Activated CD4-positive, alpha-beta T cell treated with anti-CD3 and anti-CD28 coated beads, Interleukin-2, amount 10 ng/mL, durations not matched to agents 7 days and 5 days (primary cell): ENCODE results near the gene SIGLEC9. TPM values are rescaled to one million over a fixed set of nuclear protein-coding genes. Genes with fewer than 3 reads are reported as not detected.

ENCODE experiments used
- CTCF ChIA-PET: fragments of 350-600 bp; sonication (Branson Sonifier 250); formaldehyde crosslinking; loops from one replicate; lab custom pipeline; 2021; ENCODE audit warnings: antibody characterized with exemption; lab: Charles Lee
- POLR2A ChIA-PET: fragments of 350-600 bp; sonication (Branson Sonifier 250); formaldehyde crosslinking; loops from one replicate; lab custom pipeline; 2021; ENCODE audit warnings: antibody characterized with exemption; lab: Charles Lee
- DNase-seq: peaks from one replicate; pipeline ENCODE4 v3.0.0-alpha.2; 2020
- H3K27ac Mint-ChIP-seq: one replicate; pipeline ENCODE4 v1.8.0; 2021; ENCODE audit warnings: mild to moderate bottlenecking, moderate library complexity, mixed read lengths
- H3K27me3 Mint-ChIP-seq: one replicate; pipeline ENCODE4 v1.8.0; 2021; ENCODE audit warnings: mixed read lengths
- H3K36me3 Mint-ChIP-seq: one replicate; pipeline ENCODE4 v1.8.0; 2021; ENCODE audit warnings: low read depth, mixed read lengths
- H3K4me1 Mint-ChIP-seq: one replicate; pipeline ENCODE4 v1.8.0; 2021; ENCODE audit warnings: mixed read lengths
- H3K4me3 Mint-ChIP-seq: one replicate; pipeline ENCODE4 v1.8.0; 2021; ENCODE audit warnings: mild to moderate bottlenecking, moderate library complexity, mixed read lengths
- H3K9me3 Mint-ChIP-seq: one replicate; pipeline ENCODE4 v1.8.0; 2021; ENCODE audit warnings: mixed read lengths
- total RNA-seq, 2 experiments: library from RNA; stranded (reverse); gene quantifications; one replicate each; pipeline ENCODE4 v1.2.3, GENCODE V29; 2021

Gene SIGLEC9
- total RNA-seq, 2 experiments from 2014 or later, result 0.20 to 0.27 TPM

DNA sequence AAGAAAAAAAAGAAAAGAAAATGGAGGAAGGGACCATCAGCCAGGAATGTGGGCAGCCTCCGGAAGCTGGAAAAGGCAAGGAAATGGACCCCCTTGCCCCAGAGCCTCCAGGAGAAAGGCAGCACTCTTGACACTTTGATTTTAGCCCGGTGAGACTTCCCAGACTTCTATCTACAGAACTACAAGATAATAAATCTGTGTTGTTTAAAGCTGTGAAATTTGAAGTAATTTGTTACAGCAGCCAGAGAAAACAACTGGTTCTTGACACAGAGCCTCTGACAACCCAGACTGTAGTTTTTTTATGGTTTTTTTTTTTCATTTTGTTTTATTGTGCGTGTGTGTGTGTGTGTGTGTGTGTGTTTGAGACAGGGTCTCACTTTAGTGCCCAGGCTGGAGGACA, 24.1 kb upstream of the SIGLEC9 start:
- peaks cover 50% of the 10 kb centered on the region for H3K36me3 Mint-ChIP-seq
- no peaks in the 10 kb centered on the region for H3K9me3 Mint-ChIP-seq
- no peak overlapping the region for H3K27ac Mint-ChIP-seq
- peaks cover 30% of the 10 kb centered on the region for H3K4me1 Mint-ChIP-seq
- ChIA-PET CTCF (interaction anchor here (0.6 kb wide), 1 partner anchor 28 kb away, joined by 5 read pairs; no protein-coding TSS in a partner anchor), POLR2A (no interaction called here)
- H3K4me3 Mint-ChIP-seq, result no peak overlapping the region
- DNase-seq, result no peak
- no peaks in the 10 kb centered on the region for H3K27me3 Mint-ChIP-seq

DNA sequence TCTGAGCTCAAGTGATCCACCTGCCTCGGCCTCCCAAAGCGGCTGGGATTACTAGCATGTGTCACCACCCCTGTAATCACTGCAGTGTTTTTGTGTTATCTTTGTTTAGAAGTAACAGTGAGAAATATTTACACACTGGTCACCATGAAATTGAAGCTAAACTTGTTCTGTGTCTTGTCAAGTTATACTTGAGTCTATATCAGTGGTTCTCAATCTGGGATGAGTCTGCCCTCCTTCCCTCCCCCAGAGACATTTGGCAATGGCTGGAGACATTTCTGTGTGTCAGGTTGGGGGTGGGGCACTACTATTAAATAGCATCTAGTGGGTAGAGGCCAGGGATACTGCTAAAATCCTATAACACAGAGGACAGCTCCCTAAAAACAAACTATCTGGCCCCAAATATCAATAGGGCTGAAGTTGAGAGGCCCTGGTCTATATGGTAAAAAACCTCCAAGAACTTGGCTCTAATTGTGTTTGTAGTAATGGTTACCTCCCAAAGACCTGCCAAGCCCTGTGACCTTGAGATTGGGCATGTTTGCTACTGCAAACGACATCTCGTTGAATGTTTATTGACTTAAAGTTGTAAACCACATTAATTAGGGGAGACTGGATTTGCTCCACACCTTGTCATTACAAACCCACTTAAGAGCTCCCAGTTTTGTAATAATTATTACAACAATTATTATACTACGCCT, 23.4 kb upstream of the SIGLEC9 start:
- ChIA-PET CTCF (interaction anchor here (0.6 kb wide), 1 partner anchor 232 kb away, joined by 4 read pairs; no protein-coding TSS in a partner anchor), POLR2A (no interaction called here)
- Mint-ChIP-seq H3K9me3 (no peaks in the 10 kb centered on the region), H3K4me1 (peaks cover 35% of the 10 kb centered on the region), H3K36me3 (peaks cover 50% of the 10 kb centered on the region), H3K4me3 (no peak overlapping the region), H3K27me3 (no peaks in the 10 kb centered on the region), H3K27ac (peak overlapping the region; percentile 28)
- no peak for DNase-seq

- ChIA-PET POLR2A (no interaction called here), CTCF (no interaction called here)
- no peaks in the 10 kb centered on the region for H3K9me3 Mint-ChIP-seq
- H3K4me1 Mint-ChIP-seq, result peaks cover 31% of the 10 kb centered on the region
- DNase-seq, result no peak
- H3K36me3 Mint-ChIP-seq, result peaks cover 39% of the 10 kb centered on the region
- H3K27ac Mint-ChIP-seq, result no peak overlapping the region
- H3K4me3 Mint-ChIP-seq, result no peak overlapping the region
- H3K27me3 Mint-ChIP-seq, result no peaks in the 10 kb centered on the region
Measured at GRCh38 chr19:51102991-51103390, 21.7 kb upstream of the SIGLEC9 start.

DNA sequence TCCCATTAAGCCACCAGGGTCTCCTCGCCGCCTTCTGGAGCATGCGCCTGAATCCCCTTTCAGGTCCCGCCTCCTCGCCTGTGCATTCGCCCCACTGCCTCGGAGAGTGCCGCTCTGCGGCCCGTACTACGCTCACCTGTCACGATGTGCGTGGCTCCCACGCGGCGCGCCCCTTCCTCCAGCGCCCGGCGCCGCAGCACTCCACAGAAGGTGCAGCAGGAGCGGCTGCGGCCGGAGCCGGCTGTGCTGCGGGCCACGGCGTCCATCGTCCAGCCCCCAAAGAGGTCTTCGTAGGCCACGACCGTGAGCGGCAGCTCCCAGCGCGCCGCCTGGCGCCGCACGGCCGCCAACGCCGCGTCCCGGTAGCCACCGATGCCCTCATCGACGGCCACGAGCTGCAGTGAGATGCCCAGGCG, 20.8 kb upstream of the SIGLEC9 start:
- peaks cover 37% of the 10 kb centered on the region for H3K4me1 Mint-ChIP-seq
- H3K9me3 Mint-ChIP-seq, result no peaks in the 10 kb centered on the region
- POLR2A ChIA-PET, result no interaction called here
- H3K4me3 Mint-ChIP-seq, result no peak overlapping the region
- CTCF ChIA-PET, result no interaction called here
- no peaks in the 10 kb centered on the region for H3K27me3 Mint-ChIP-seq
- DNase-seq, result no peak
- peaks cover 37% of the 10 kb centered on the region for H3K36me3 Mint-ChIP-seq
- H3K27ac Mint-ChIP-seq, result no peak overlapping the region

- peak overlapping the region; percentile 91 for H3K27ac Mint-ChIP-seq
- H3K4me3 Mint-ChIP-seq, result peak overlapping the region; percentile 92
- peaks cover 28% of the 10 kb centered on the region for H3K36me3 Mint-ChIP-seq
- peak; percentile 37 for DNase-seq
- no peaks in the 10 kb centered on the region for H3K9me3 Mint-ChIP-seq
- POLR2A ChIA-PET, result no interaction called here
- CTCF ChIA-PET, result interaction anchor here (1.5 kb wide), 1 partner anchor 51 kb away, joined by 3 read pairs; no protein-coding TSS in a partner anchor
- H3K27me3 Mint-ChIP-seq, result no peaks in the 10 kb centered on the region
- peaks cover 37% of the 10 kb centered on the region for H3K4me1 Mint-ChIP-seq
Measured at GRCh38 chr19:51107406-51108065, 17.2 kb upstream of the SIGLEC9 start.

- Mint-ChIP-seq H3K4me3 (peak within 1 kb of the TSS; percentile 92), H3K9me3 (no peaks in the 10 kb centered on the region), H3K36me3 (peaks cover 22% of the 10 kb centered on the region), H3K27me3 (no peaks in the 10 kb centered on the region), H3K4me1 (peaks cover 35% of the 10 kb centered on the region), H3K27ac (peak within 1 kb of the TSS; percentile 91)
- peak; percentile 99 for DNase-seq
- ChIA-PET CTCF (no interaction called here), POLR2A (no interaction called here)
Measured at GRCh38 chr19:51108066-51108804, 16.5 kb upstream of the SIGLEC9 start, which contains the start of gene CTU1. TSS of gene CTU1 (minus strand) at chr19:51108409. CDS start at chr19:51104569, 3,840 bp downstream.

GRCh38 chr19:51108805-51109146, 15.9 kb upstream of the SIGLEC9 start:
- CTCF ChIA-PET, result no interaction called here
- DNase-seq, result no peak
- POLR2A ChIA-PET, result no interaction called here

DNA sequence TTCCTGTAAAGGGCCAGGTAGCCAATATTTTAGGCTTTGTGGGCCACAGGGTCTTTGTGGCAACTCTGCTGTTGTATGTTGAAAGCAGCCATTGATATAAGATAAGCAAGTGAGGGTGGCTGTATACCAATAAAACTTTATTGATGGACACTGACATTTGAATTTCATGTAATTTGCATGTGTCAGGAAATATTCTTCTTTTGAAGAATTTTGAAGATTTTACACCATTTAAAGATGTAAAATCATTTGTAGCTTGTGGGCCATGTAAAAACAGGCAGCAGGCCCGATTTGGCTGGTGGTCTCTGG, 14.1 kb upstream of the SIGLEC9 start:
- Mint-ChIP-seq H3K4me1 (peaks cover 48% of the 10 kb centered on the region), H3K27ac (no peak overlapping the region), H3K4me3 (no peak overlapping the region), H3K9me3 (no peaks in the 10 kb centered on the region), H3K27me3 (no peaks in the 10 kb centered on the region), H3K36me3 (peaks cover 6% of the 10 kb centered on the region)
- POLR2A ChIA-PET, result no interaction called here
- CTCF ChIA-PET, result interaction anchor here (1.2 kb wide), 1 partner anchor 10 kb away, joined by 7 read pairs; no protein-coding TSS in a partner anchor
- no peak for DNase-seq

More at GRCh38 chr19:51108805-51109146, 15.9 kb upstream of the SIGLEC9 start:
- H3K36me3 Mint-ChIP-seq, result peaks cover 17% of the 10 kb centered on the region
- H3K4me1 Mint-ChIP-seq, result peaks cover 35% of the 10 kb centered on the region
- H3K27ac Mint-ChIP-seq, result peak overlapping the region; percentile 91
- H3K4me3 Mint-ChIP-seq, result peak overlapping the region; percentile 92
- no peaks in the 10 kb centered on the region for H3K9me3 Mint-ChIP-seq
- no peaks in the 10 kb centered on the region for H3K27me3 Mint-ChIP-seq

DNA sequence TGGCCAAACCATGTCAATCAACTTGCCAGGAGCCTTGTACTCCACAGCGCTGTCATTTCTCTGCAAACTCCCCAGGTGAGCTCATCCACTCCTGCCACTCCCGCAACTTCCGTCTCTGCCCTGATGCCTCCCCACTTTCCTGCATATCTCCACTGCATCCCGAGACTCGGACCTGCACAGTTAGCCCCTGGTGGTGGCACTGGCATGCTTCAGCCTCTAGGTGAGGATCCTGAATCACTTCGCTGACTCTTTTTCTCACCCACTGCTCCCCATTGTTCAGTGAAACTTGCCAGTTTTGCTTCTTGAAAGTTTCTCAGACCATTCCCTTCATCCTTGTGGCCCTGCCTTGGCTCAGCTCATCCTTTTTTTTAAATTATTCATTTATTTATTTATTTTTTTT, 13.1 kb upstream of the SIGLEC9 start:
- Mint-ChIP-seq H3K4me1 (peaks cover 49% of the 10 kb centered on the region), H3K4me3 (no peak overlapping the region), H3K9me3 (no peaks in the 10 kb centered on the region), H3K36me3 (peaks cover 6% of the 10 kb centered on the region), H3K27ac (no peak overlapping the region), H3K27me3 (no peaks in the 10 kb centered on the region)
- CTCF ChIA-PET, result no interaction called here
- POLR2A ChIA-PET, result no interaction called here
- no peak for DNase-seq

DNA sequence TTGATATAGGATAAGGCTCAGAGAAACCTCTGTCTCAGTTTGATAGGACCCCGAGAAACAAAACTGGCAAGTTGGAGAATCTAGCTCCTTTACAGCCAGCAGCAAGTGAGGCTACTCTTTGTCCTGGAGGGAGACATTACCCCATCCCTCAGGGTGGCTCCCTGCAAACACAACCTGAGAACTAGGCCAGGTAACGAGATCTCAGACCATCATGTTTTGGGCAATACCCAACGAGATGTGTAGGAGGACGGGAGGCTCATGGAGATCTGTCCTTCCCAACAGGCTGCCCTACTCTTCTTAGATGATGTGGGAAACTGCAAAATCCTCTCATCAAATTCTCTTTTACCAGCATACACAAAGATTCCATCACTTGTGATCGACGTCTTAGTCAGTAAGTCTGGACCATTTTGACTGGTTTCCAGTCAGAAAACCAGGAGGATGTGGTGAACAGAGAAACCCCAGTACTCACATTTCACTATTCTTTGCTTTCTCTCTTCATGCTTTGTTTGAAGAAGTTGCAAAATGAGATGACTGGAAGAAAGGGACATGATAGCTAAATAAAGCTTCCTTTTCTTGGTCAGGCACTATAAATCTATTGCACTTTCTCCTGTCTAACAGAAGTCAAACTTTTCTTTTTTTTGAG, 10.5 kb upstream of the SIGLEC9 start:
- POLR2A ChIA-PET, result interaction anchor here (0.7 kb wide), 1 partner anchor 42 kb away, joined by 4 read pairs; no protein-coding TSS in a partner anchor
- Mint-ChIP-seq H3K27me3 (peaks cover 7% of the 10 kb centered on the region), H3K36me3 (no peaks in the 10 kb centered on the region), H3K4me3 (no peak overlapping the region), H3K4me1 (peaks cover 43% of the 10 kb centered on the region), H3K27ac (peak overlapping the region; percentile 60), H3K9me3 (no peaks in the 10 kb centered on the region)
- DNase-seq, result peak; percentile 49
- CTCF ChIA-PET, result interaction anchor here (1.1 kb wide), 1 partner anchor 32 kb away, joined by 3 read pairs; no protein-coding TSS in a partner anchor

GRCh38 chr19:51116736-51117286, 7.9 kb upstream of the SIGLEC9 start:
- Mint-ChIP-seq H3K4me1 (peaks cover 53% of the 10 kb centered on the region), H3K27ac (peak overlapping the region; percentile 38), H3K4me3 (no peak overlapping the region), H3K36me3 (peaks cover 1% of the 10 kb centered on the region), H3K9me3 (peaks cover under 1% of the 10 kb centered on the region), H3K27me3 (peaks cover 8% of the 10 kb centered on the region)
- DNase-seq, result no peak
- ChIA-PET POLR2A (no interaction called here), CTCF (no interaction called here)

GRCh38 chr19:51119101-51119500, 5.6 kb upstream of the SIGLEC9 start:
- CTCF ChIA-PET, result no interaction called here
- H3K9me3 Mint-ChIP-seq, result peaks cover 3% of the 10 kb centered on the region
- H3K27me3 Mint-ChIP-seq, result peaks cover 8% of the 10 kb centered on the region
- no peak for DNase-seq
- H3K4me1 Mint-ChIP-seq, result peaks cover 72% of the 10 kb centered on the region
- POLR2A ChIA-PET, result no interaction called here
- H3K4me3 Mint-ChIP-seq, result no peak overlapping the region
- H3K36me3 Mint-ChIP-seq, result peaks cover 11% of the 10 kb centered on the region
- H3K27ac Mint-ChIP-seq, result no peak overlapping the region
